CD4-positive, alpha-beta T cell (primary cell): ENCODE measurements around the gene AK8. TPM values are rescaled to one million over a fixed set of nuclear protein-coding genes. Genes with fewer than 3 reads are reported as not detected.

Experiments used
- ATAC-seq: fragments of 200-7000 bp; cut with Tn5 transposase; one replicate; pipeline ENCODE4 v1.10.0; 2022; ENCODE audit warnings: mild to moderate bottlenecking; ENCODE audit not compliant: poor library complexity
- CTCF ChIA-PET: fragments of 350-600 bp; sonication (Branson Sonifier 250); formaldehyde crosslinking; loops from one replicate; lab custom pipeline; 2021; ENCODE audit warnings: antibody characterized with exemption, inconsistent platforms; lab: Charles Lee
- POLR2A ChIA-PET: fragments of 350-600 bp; sonication (Branson Sonifier 250); formaldehyde crosslinking; loops from one replicate; lab custom pipeline; 2021; ENCODE audit warnings: antibody characterized with exemption, inconsistent platforms; lab: Charles Lee
- DNase-seq, 14 experiments: peaks; one replicate each; pipeline ENCODE4 v3.0.0-alpha.2; 2013 to 2020; ENCODE audit warnings: mixed read lengths in 2 of 14
- H3K27ac ChIP-seq, 2 donors: one replicate each; pipeline versions ENCODE4 v1.5.1 to v1.7.0; 2013; ENCODE audit warnings: low read length in 2 of 2, low read depth in 1 of 2, mild to moderate bottlenecking in 1 of 2
- H3K27me3 ChIP-seq, 2 experiments: 1 replicate in 1 of 2; 2 replicates in 1 of 2; pipeline versions ENCODE4 v1.6.1 to v1.7.0; 2013; ENCODE audit warnings: low read length in 2 of 2, control low read depth in 1 of 2, mild to moderate bottlenecking in 1 of 2, moderate library complexity in 1 of 2; ENCODE audit not compliant: insufficient read depth in 2 of 2, control insufficient read depth in 1 of 2
- H3K36me3 ChIP-seq: one replicate; pipeline ENCODE4 v1.6.1; 2013; ENCODE audit warnings: low read length, control low read depth; ENCODE audit not compliant: insufficient read depth
- H3K4me1 ChIP-seq: one replicate; pipeline ENCODE4 v1.6.1; 2013; ENCODE audit warnings: low read length, control low read depth; ENCODE audit not compliant: insufficient read depth
- H3K4me3 ChIP-seq: one replicate; pipeline ENCODE4 v1.5.1; 2013; ENCODE audit warnings: mild to moderate bottlenecking, low read length, moderate library complexity
- H3K9me3 ChIP-seq, 2 experiments: 1 replicate in 1 of 2; 2 replicates in 1 of 2; pipeline versions ENCODE4 v1.6.1 to v1.7.0; 2013; ENCODE audit warnings: low read length in 2 of 2, mild to moderate bottlenecking in 2 of 2, control low read depth in 1 of 2, moderate library complexity in 1 of 2; ENCODE audit not compliant: control insufficient read depth in 1 of 2, insufficient read depth in 1 of 2
- H3K27ac Mint-ChIP-seq: one replicate; pipeline ENCODE4 v1.8.0; 2020; ENCODE audit warnings: mixed read lengths
- H3K27me3 Mint-ChIP-seq: one replicate; pipeline ENCODE4 v1.8.0; 2021; ENCODE audit warnings: mixed read lengths
- H3K36me3 Mint-ChIP-seq: one replicate; pipeline ENCODE4 v1.8.0; 2021; ENCODE audit warnings: low read depth, mixed read lengths
- H3K4me1 Mint-ChIP-seq: one replicate; pipeline ENCODE4 v1.8.0; 2021; ENCODE audit warnings: low read depth, mixed read lengths
- H3K4me3 Mint-ChIP-seq: one replicate; pipeline ENCODE4 v1.8.0; 2020; ENCODE audit warnings: mild to moderate bottlenecking, mixed read lengths
- H3K9me3 Mint-ChIP-seq: one replicate; pipeline ENCODE4 v1.8.0; 2020; ENCODE audit warnings: mixed read lengths
- CTCF ChIP-seq: fragments of 200-600 bp; IDR thresholded peaks from one replicate; pipeline ENCODE4 v1.8.0; 2022; ENCODE audit warnings: antibody characterized with exemption, mild to moderate bottlenecking
- intact Hi-C, 2 experiments: fragments of 100-400 bp; cut with DNase I in 1 of 2; cut with micrococcal nuclease in 1 of 2; formaldehyde crosslinking; loops; one replicate each; pipeline versions ENCODE4 v1.15.1 to v1.9.0; 2023 to 2025; cut with DNase I, micrococcal nuclease
- total RNA-seq, 174 experiments: library from RNA in 2 of 174; stranded (reverse) in 2 of 174; gene quantifications; one replicate each; pipeline ENCODE4 v1.2.3 and lab custom pipeline; 2021 to 2026

AK8 gene
- total RNA-seq, 2 experiments from 2014 or later: not detected

DNA sequence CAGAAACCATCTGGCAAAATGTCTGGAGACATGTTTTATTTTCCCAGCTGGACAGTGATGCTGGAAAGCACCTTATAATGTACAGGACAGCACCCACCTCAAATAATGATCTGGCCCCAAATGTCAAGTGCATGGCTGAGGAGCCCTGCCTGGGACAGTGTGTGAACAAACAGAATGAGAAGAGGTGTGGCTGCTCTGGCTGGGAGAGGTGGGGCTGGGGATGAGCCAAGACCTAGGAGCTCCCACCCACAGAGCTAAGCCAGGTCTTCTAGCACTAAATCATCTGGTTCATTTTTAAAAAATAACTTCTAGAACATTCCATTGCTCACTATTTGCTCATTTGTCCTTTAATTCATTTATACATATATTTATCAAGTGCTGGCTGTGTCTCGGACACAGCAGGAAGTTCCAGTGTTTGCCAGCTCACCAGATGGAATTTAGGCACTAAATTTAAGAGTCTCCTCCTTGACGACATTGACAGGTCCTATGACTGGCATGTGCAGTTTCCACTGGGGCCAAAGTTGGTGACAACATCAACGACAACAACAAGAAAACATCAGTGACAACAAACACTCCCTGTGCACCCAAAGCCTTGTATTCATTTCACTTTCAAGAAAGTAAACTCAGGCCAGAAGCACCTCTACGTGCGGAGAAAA, 148.7 kb downstream of the AK8 start:
- Histone ChIP-seq H3K9me3 (no peaks in the 10 kb centered on the region), H3K27ac (no peak overlapping the region), H3K4me1 (no peaks in the 10 kb centered on the region), H3K4me3 (no peak overlapping the region), H3K27me3 (peaks cover 0 to 4% of the 10 kb centered on the region in 2 experiments), H3K36me3 (no peaks in the 10 kb centered on the region)
- no peak for TF ChIP-seq CTCF
- H3K4me1 Mint-ChIP-seq: no peaks in the 10 kb centered on the region
- ChIA-PET CTCF (no interaction called here), POLR2A (no interaction called here)
- no peaks in the 10 kb centered on the region for H3K36me3 Mint-ChIP-seq
- H3K27me3 Mint-ChIP-seq: peaks cover 33% of the 10 kb centered on the region
- H3K27ac Mint-ChIP-seq: no peak overlapping the region
- no peak overlapping the region for H3K4me3 Mint-ChIP-seq
- ATAC-seq (no peak), DNase-seq (no peak)
- H3K9me3 Mint-ChIP-seq: no peaks in the 10 kb centered on the region
- intact Hi-C loops: no loop called here

- Histone ChIP-seq H3K36me3 (no peaks in the 10 kb centered on the region), H3K27ac (no peak overlapping the region), H3K27me3 (peaks cover 0 to 2% of the 10 kb centered on the region in 2 experiments), H3K4me3 (no peak overlapping the region), H3K9me3 (no peaks in the 10 kb centered on the region), H3K4me1 (no peaks in the 10 kb centered on the region)
- no peaks in the 10 kb centered on the region for H3K4me1 Mint-ChIP-seq
- TF ChIP-seq CTCF: no peak
- intact Hi-C loops: no loop called here
- ChIA-PET POLR2A (no interaction called here), CTCF (no interaction called here)
- ATAC-seq: no peak
- peaks cover 37% of the 10 kb centered on the region for H3K27me3 Mint-ChIP-seq
- no peaks in the 10 kb centered on the region for H3K9me3 Mint-ChIP-seq
- no peaks in the 10 kb centered on the region for H3K36me3 Mint-ChIP-seq
- H3K27ac Mint-ChIP-seq: no peak overlapping the region
- no peak overlapping the region for H3K4me3 Mint-ChIP-seq
- DNase-seq: no peak
Measured at GRCh38 chr9:132728497-132728896, 149.6 kb downstream of the AK8 start.

- Mint-ChIP-seq H3K27ac (no peak overlapping the region), H3K27me3 (peaks cover 38% of the 10 kb centered on the region), H3K4me3 (no peak overlapping the region), H3K4me1 (no peaks in the 10 kb centered on the region), H3K36me3 (no peaks in the 10 kb centered on the region), H3K9me3 (no peaks in the 10 kb centered on the region)
- no peak overlapping the region for H3K4me3 ChIP-seq
- intact Hi-C loops: no loop called here
- no peaks in the 10 kb centered on the region for H3K9me3 ChIP-seq
- H3K36me3 ChIP-seq: no peaks in the 10 kb centered on the region
- ChIA-PET POLR2A (no interaction called here), CTCF (no interaction called here)
- H3K27ac ChIP-seq: no peak overlapping the region
- no peak for TF ChIP-seq CTCF
- no peaks in the 10 kb centered on the region for H3K4me1 ChIP-seq
- peaks cover 0 to 2% of the 10 kb centered on the region in 2 experiments for H3K27me3 ChIP-seq
- ATAC-seq (no peak), DNase-seq (no peak)
Measured at GRCh38 chr9:132728071-132728470, 150.0 kb downstream of the AK8 start.
